Measurements from ENCODE around the gene ACTRT3. TPM values are rescaled to one million over a fixed set of nuclear protein-coding genes. Genes with fewer than 3 reads are reported as not detected.

The ACTRT3 gene
- total and polyA plus RNA-seq, 2 of the 13 experiments (the other 11 are each of a cell fraction or from before 2014, with no cell fraction given): 0.42 to 0.97 TPM

- 0 out of 2 replicates have a peak, but pooled peaks have one; percentile 51 for TF ChIP-seq NKX3-1 (CRISPR knock-in tag; IDR thresholded peaks at IDR 0.05)
- TF ChIP-seq SAP130 (CRISPR knock-in tag; IDR thresholded peaks at IDR 0.05; ENCODE audit: low read depth): 0 out of 2 replicates have a peak, but pooled peaks have one; percentile 44
- no peak; the same call in 1 of the 2 replicates for TF ChIP-seq HMG20A (CRISPR knock-in tag; IDR thresholded peaks at IDR 0.05; ENCODE audit: borderline replicate concordance)
- TF ChIP-seq ZBTB43 (CRISPR knock-in tag; conservative IDR thresholded peaks at IDR 0.05): no peak; the same call in 1 of the 2 replicates
- TF ChIP-seq ZFP90 (CRISPR knock-in tag; IDR thresholded peaks at IDR 0.05; ENCODE audit: borderline replicate concordance): no peak
- no peak for TF ChIP-seq SIN3B (IDR thresholded peaks at IDR 0.05; ENCODE audit: low read length)
- TF ChIP-seq ZNF34 (CRISPR knock-in tag; IDR thresholded peaks at IDR 0.05; ENCODE audit: borderline replicate concordance): 0 out of 2 replicates have a peak, but pooled peaks have one; percentile 45
- TF ChIP-seq ZNF83 (CRISPR knock-in tag; IDR thresholded peaks at IDR 0.05; ENCODE audit: borderline replicate concordance): no peak
- TF ChIP-seq HOXA3 (CRISPR knock-in tag; IDR thresholded peaks at IDR 0.05): no peak
- TF ChIP-seq MYPOP (CRISPR knock-in tag; IDR thresholded peaks at IDR 0.05): no peak
- TF ChIP-seq ARID5B (CRISPR knock-in tag; IDR thresholded peaks at IDR 0.05): peak; percentile 39
- TF ChIP-seq ZBTB1 (CRISPR knock-in tag; IDR thresholded peaks at IDR 0.05; ENCODE audit: borderline replicate concordance): no peak
- TF ChIP-seq FOXP1 (IDR thresholded peaks at IDR 0.05): no peak
- 0 out of 2 replicates have a peak, but pooled peaks have one; percentile 8 for TF ChIP-seq FOXP1 (CRISPR knock-in tag; IDR thresholded peaks at IDR 0.05)
- no peak for TF ChIP-seq YEATS2 (CRISPR knock-in tag; IDR thresholded peaks at IDR 0.05; ENCODE audit: borderline replicate concordance)
- 0 out of 2 replicates have a peak, but pooled peaks have one; percentile 22 for TF ChIP-seq TEF (CRISPR knock-in tag; IDR thresholded peaks at IDR 0.05)
- TF ChIP-seq ZNF468 (CRISPR knock-in tag; IDR thresholded peaks at IDR 0.05): no peak
- TF ChIP-seq RBM39 (IDR thresholded peaks at IDR 0.05; ENCODE audit: low read depth, low read length, poor library complexity, severe bottlenecking): no peak
- no peak for TF ChIP-seq NR2C2 (CRISPR knock-in tag; IDR thresholded peaks at IDR 0.05; ENCODE audit: borderline replicate concordance)
- TF ChIP-seq HMG20B (CRISPR knock-in tag; conservative IDR thresholded peaks at IDR 0.05): no peak
- peak; percentile 48; the same call in 1 of the 2 replicates for TF ChIP-seq PHF21A (CRISPR knock-in tag; IDR thresholded peaks at IDR 0.05)
- no peak for TF ChIP-seq REL (CRISPR knock-in tag; conservative IDR thresholded peaks at IDR 0.05)
- no peak for TF ChIP-seq GABPA (IDR thresholded peaks at IDR 0.05; ENCODE audit: low read depth, low read length)
- no peak for TF ChIP-seq GABPA (CRISPR knock-in tag; IDR thresholded peaks at IDR 0.05; ENCODE audit: low read depth)
- no peak for TF ChIP-seq POLR2G (IDR thresholded peaks at IDR 0.05; ENCODE audit: low read depth, low read length)
Measured at GRCh38 chr3:169771497-169772304, 2.3 kb upstream of the ACTRT3 start (continued).
